ENCODE data around the gene ATG13.

DNA sequence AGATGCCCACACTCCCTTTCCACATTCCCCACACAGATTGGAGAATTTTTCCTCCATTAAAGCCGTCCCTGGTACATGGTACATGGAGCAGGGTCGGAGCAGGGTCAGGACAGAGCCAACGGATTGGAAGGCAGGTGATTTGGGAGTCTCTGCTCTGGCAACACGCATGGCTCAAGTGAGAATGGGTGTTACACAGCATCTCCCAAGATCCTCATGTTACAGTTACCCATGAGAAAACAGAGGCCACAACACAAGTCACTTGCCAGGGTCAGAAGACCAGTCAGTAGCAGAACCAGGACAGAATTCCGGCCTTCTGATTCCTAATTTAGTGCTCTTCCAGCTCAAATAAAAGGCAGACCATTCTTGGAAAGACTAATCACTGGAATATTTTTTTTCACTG, 94.0 kb downstream of the ATG13 start:
- TF ChIP-seq TCF12 (IDR thresholded peaks at IDR 0.05) (no peak), EP300 (IDR thresholded peaks at IDR 0.05; ENCODE audit: borderline replicate concordance in 1 of 2, low read depth in 1 of 2, low read length in 1 of 2) (no peak), YY1 (IDR thresholded peaks at IDR 0.05; ENCODE audit: low read depth) (no peak), SMC3 (IDR thresholded peaks at IDR 0.05; ENCODE audit: low read depth, low read length) (no peak), NFIC (IDR thresholded peaks at IDR 0.05; ENCODE audit: borderline replicate concordance) (no peak), RAD21 (IDR thresholded peaks at IDR 0.05; ENCODE audit: low read length) (no peak), GABPA (IDR thresholded peaks at IDR 0.05; ENCODE audit: low read depth) (no peak), ZBTB33 (IDR thresholded peaks at IDR 0.05; ENCODE audit: borderline replicate concordance, low read depth) (no peak), SIN3A (IDR thresholded peaks at IDR 0.05; ENCODE audit: borderline replicate concordance, low read depth, low read length) (no peak), RFX5 (IDR thresholded peaks at IDR 0.05; ENCODE audit: low read length) (no peak), TAF1 (IDR thresholded peaks at IDR 0.05; ENCODE audit: borderline replicate concordance, low read depth, low read length) (no peak)
- TF ChIP-seq, protein P1, sequence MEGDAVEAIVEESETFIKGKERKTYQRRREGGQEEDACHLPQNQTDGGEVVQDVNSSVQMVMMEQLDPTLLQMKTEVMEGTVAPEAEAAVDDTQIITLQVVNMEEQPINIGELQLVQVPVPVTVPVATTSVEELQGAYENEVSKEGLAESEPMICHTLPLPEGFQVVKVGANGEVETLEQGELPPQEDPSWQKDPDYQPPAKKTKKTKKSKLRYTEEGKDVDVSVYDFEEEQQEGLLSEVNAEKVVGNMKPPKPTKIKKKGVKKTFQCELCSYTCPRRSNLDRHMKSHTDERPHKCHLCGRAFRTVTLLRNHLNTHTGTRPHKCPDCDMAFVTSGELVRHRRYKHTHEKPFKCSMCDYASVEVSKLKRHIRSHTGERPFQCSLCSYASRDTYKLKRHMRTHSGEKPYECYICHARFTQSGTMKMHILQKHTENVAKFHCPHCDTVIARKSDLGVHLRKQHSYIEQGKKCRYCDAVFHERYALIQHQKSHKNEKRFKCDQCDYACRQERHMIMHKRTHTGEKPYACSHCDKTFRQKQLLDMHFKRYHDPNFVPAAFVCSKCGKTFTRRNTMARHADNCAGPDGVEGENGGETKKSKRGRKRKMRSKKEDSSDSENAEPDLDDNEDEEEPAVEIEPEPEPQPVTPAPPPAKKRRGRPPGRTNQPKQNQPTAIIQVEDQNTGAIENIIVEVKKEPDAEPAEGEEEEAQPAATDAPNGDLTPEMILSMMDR (IDR thresholded peaks at IDR 0.05), result no peak

All from SK-N-SH (cell line).